ENCODE results near the gene RFC2.

RFC2 gene

GRCh38 chr7:74287303-74288033, 33.3 kb upstream of the RFC2 start:
- in situ Hi-C loops (cut with HindIII; ENCODE audit: low pct_ligation_motif_present, low pct_unique_long_range_greater_than_20kb, low sequenced_read_pairs): loop anchor here (25.0 kb wide), 1 partner anchor 100 kb away; no protein-coding TSS in a partner anchor
- no peak for DNase-seq

- in situ Hi-C loops (cut with HindIII; ENCODE audit: low pct_ligation_motif_present, low pct_unique_long_range_greater_than_20kb, low sequenced_read_pairs): loop anchor here (25.0 kb wide), 1 partner anchor 101 kb away; no protein-coding TSS in a partner anchor
- DNase-seq: no peak
These were observed 31.9 kb upstream of the RFC2 start for GRCh38 chr7:74286131-74286530.

GRCh38 chr7:74284781-74285259, 30.6 kb upstream of the RFC2 start:
- in situ Hi-C loops (cut with HindIII; ENCODE audit: low pct_ligation_motif_present, low pct_unique_long_range_greater_than_20kb, low sequenced_read_pairs): loop anchor here (25.0 kb wide), 1 partner anchor 102 kb away; no protein-coding TSS in a partner anchor
- no peak for DNase-seq

GRCh38 chr7:74283858-74284447, 29.8 kb upstream of the RFC2 start:
- no peak for DNase-seq
- in situ Hi-C loops (cut with HindIII; ENCODE audit: low pct_ligation_motif_present, low pct_unique_long_range_greater_than_20kb, low sequenced_read_pairs): loop anchor here (25.0 kb wide), 1 partner anchor 103 kb away; no protein-coding TSS in a partner anchor

GRCh38 chr7:74282748-74283459, 28.7 kb upstream of the RFC2 start:
- in situ Hi-C loops (cut with HindIII; ENCODE audit: low pct_ligation_motif_present, low pct_unique_long_range_greater_than_20kb, low sequenced_read_pairs): loop anchor here (25.0 kb wide), 1 partner anchor 104 kb away; no protein-coding TSS in a partner anchor
- DNase-seq: no peak

- in situ Hi-C loops (cut with HindIII; ENCODE audit: low pct_ligation_motif_present, low pct_unique_long_range_greater_than_20kb, low sequenced_read_pairs): loop anchor here (25.0 kb wide), 1 partner anchor 106 kb away; no protein-coding TSS in a partner anchor
These were observed 26.8 kb upstream of the RFC2 start for GRCh38 chr7:74280985-74281384.

GRCh38 chr7:74277636-74278035, 23.4 kb upstream of the RFC2 start:
- in situ Hi-C loops (cut with HindIII; ENCODE audit: low pct_ligation_motif_present, low pct_unique_long_range_greater_than_20kb, low sequenced_read_pairs): loop anchor here (25.0 kb wide), 1 partner anchor 110 kb away; no protein-coding TSS in a partner anchor
- no peak for DNase-seq

More at GRCh38 chr7:74280985-74281384, 26.8 kb upstream of the RFC2 start:
- DNase-seq: no peak

GRCh38 chr7:74275401-74275881, 21.2 kb upstream of the RFC2 start:
- peak; percentile 62 for DNase-seq
- in situ Hi-C loops (cut with HindIII; ENCODE audit: low pct_ligation_motif_present, low pct_unique_long_range_greater_than_20kb, low sequenced_read_pairs): loop anchor here (25.0 kb wide), 1 partner anchor 112 kb away; no protein-coding TSS in a partner anchor

- in situ Hi-C loops (cut with HindIII; ENCODE audit: low pct_ligation_motif_present, low pct_unique_long_range_greater_than_20kb, low sequenced_read_pairs): no loop called here
- DNase-seq: peak; percentile 99
These were observed 18.3 kb upstream of the RFC2 start for GRCh38 chr7:74272305-74273038.

- in situ Hi-C loops (cut with HindIII; ENCODE audit: low pct_ligation_motif_present, low pct_unique_long_range_greater_than_20kb, low sequenced_read_pairs): no loop called here
- DNase-seq: no peak
These were observed 17.5 kb upstream of the RFC2 start for GRCh38 chr7:74271742-74272141.

GRCh38 chr7:74269757-74270277, 15.6 kb upstream of the RFC2 start:
- in situ Hi-C loops (cut with HindIII; ENCODE audit: low pct_ligation_motif_present, low pct_unique_long_range_greater_than_20kb, low sequenced_read_pairs): no loop called here
- peak; percentile 71 for DNase-seq

- in situ Hi-C loops (cut with HindIII; ENCODE audit: low pct_ligation_motif_present, low pct_unique_long_range_greater_than_20kb, low sequenced_read_pairs): no loop called here
These were observed 13.8 kb upstream of the RFC2 start for GRCh38 chr7:74267756-74268565.

GRCh38 chr7:74266191-74266963, 12.2 kb upstream of the RFC2 start:
- in situ Hi-C loops (cut with HindIII; ENCODE audit: low pct_ligation_motif_present, low pct_unique_long_range_greater_than_20kb, low sequenced_read_pairs): no loop called here
- no peak for DNase-seq

More at GRCh38 chr7:74267756-74268565, 13.8 kb upstream of the RFC2 start:
- no peak for DNase-seq

- DNase-seq: no peak
These were observed 9.4 kb upstream of the RFC2 start for GRCh38 chr7:74263399-74264120.

GRCh38 chr7:74262639-74263398, 8.6 kb upstream of the RFC2 start:
- in situ Hi-C loops (cut with HindIII; ENCODE audit: low pct_ligation_motif_present, low pct_unique_long_range_greater_than_20kb, low sequenced_read_pairs): no loop called here
- no peak for DNase-seq

More at GRCh38 chr7:74263399-74264120, 9.4 kb upstream of the RFC2 start:
- in situ Hi-C loops (cut with HindIII; ENCODE audit: low pct_ligation_motif_present, low pct_unique_long_range_greater_than_20kb, low sequenced_read_pairs): no loop called here
